Germinal center (tissue), 1 donor: ENCODE measurements around the gene NAV2.
"Not testable (repeated sequence)": the region's sequence is repeated elsewhere in the genome, so short reads cannot be mapped to it uniquely, and the experiment has no call there.

Experiments
- DNase-seq: peaks from one replicate; pipeline ENCODE4 v3.0.0; 2012; ENCODE audit warnings: mixed read lengths, low spot score

The NAV2 gene

DNA sequence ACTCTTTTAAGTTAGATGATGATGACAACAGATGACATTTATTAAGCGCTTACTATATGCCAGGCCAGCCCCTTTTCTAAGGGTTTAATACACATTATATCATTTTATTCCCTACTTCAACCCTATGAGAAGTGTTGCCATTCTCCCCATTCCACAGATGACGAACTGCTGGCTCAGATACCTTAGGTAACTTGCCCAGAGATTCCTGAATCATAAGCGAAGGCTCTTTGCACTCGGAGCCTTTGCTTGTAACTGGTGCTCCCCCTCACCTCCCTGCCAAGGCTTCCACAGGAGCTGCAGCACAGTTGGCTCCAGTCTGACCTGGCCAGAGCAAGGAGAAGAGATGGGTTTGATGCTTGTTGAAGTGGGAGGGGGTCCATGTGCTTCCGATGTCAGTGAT lies 404.7 kb downstream of the NAV2 start:
- DNase-seq: no peak

DNA sequence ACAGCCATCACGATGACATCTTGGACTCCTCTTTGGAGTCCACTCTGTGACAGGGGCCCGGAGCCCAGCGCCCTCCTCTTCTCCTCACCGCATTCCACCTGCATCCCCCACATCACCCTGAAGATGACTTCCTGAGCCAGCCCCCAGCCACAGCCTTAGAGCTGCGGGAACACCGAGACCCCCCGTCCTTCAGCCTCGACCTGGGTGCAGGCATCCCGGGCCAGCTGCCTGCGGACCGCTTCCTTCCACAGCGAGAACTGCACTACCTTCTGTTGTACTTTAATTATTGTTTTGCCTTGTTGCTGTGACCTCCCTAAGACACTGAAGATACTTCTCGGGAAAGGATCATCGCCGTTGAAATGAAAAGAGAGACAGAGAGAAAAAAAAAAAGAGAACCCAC lies 405.6 kb downstream of the NAV2 start:
- no peak for DNase-seq

DNA sequence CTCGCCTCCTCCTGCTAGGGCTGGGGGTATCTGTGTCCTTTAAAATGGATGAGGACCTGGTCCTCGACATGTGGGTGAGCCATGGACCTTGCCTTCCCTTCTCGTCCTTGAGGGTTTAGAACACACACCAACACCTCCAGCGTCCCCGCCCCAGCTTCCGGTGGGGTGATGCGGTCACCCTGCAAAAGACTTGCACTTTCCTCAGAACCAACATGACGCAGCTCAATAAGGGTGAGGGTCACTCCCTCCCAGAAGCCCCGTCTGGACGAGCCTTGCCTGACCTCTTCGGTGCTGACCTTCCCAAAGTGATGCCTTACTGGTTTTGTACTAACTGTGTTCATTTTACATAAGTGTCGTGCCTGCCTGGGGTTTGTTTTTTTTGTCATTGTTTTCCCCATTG lies 406.7 kb downstream of the NAV2 start:
- DNase-seq: no peak

DNA sequence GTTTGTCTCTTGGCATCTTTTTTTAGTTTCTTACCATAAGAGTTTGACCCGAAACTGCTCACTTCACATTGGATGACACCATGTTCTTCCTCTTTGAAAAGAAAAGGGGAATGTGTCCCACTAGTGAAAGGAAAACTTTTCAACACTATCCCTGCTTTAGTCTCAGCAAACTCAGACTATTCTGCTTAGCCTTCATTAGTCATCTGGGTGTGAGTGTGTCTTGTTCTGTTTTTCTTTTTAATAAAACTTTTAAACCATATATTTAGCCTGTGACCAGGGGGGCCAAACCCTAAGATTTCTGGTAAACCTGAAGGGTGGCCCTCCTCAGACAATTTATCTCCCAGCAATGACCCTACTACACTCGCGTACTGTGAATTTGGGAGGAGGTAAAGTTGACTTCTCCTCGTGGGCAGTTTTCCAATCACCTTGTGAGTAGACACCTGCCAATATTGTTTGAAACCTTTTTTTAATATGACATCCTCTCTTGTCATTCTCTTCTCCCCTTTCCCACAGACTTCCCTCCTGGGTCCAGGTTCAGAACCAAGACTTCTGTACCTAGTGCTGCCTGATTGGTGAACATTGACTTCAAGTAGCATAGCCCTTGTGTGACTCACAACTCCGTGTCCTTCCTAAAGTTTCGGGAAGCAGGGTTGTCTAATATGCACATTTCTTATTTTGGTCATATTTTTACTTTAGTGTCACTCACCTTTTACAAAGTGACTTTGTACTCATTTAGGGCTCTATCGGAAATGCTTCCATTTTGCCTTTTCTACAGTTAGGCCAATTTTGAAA lies 407.7 kb downstream of the NAV2 start:
- DNase-seq: no peak

DNA sequence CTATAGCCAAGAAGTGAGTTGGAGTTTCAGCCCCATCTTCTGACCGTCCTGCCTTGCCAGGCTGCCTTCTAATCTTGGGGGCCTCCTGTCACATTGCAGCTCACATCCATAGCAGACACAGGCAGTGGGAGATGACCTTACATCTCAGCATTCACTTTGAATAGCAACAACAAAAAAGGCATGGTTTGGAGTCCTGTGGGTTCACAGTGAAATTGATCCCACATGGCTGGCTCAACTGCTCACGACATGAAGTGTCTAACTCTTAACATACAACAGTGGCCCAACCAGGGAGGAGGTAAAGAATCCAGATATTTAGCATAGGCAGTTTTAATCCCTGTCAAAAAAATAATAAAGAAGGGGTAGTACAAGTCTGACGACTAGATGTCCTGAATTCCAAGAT lies 409.5 kb downstream of the NAV2 start:
- DNase-seq: no peak

DNA sequence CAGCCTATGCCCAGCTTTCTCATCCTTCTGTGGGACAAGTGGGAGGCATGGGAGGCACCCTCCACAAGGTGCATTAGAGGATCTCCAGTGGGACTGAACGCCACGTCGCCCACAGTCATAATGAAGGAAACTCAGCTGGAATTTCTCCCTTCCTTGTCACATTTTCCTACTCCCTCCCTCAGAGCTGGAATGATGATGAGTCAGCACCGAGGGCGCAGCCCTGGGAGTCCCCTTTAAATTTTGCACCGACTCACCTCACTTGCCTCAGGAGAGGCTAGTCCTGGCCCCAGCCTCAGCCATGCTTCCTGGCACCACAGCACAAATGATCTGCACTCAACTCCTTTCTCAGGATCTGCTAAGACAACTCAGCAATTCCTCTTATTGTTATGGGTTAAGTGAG lies 413.3 kb downstream of the NAV2 start:
- DNase-seq: no peak

DNA sequence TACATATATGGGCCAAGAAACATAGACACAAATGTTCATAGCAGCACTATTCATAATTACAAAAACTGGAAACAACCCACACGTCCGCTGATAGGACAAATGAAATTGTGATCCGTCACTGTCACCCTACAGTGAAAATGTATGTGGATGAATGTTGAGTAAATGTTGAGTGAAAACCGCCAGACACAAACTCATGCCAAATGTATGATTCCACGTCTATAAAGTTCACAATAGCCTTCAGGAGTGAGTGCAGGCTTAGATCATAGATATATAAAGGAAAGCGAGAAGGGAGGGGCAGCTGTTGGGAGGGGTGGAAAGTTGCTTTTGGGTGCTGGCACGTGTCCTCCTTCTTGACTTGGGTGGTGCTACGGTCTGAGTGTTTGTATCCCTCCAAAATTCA lies 414.1 kb downstream of the NAV2 start:
- no peak for DNase-seq

DNA sequence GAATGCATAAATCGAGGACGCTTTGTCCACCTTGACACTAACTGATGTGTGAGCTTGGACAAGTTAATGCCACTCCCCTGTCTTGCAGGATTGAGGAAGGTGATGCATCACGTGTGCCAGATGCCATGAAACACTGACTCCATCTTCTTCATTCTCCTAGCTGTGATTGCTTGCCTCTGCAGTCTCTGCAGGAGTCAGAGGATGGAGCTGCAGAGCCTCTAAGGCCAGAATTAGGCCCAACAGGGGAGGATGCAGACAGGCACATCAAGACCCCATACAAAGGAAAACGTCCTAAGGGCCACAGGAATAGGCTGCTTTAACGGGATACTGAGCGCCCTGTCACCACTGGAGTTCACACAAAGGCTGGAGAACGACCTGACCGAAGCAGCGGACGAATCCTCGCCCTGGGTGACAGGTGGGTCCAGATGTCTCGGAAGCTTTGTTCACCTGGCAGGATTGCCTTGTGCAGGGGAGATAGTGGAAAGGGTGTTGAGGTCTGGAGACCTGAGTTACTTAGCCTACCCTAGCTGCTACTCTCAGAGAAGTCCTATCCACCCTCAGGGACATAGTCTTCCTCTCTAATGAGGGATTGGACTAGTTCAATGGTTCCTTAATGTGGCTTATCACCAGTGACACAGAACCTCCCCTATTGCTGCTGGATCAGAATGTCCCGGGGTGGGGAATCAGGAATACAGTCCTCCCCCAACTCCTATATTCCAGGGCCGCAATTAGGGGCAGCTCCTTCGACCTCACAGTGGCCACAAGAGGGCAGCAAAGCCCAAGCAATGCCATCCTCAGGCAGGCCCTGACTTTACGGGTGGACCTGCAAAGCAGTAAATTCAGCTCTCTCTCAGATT lies 415.3 kb downstream of the NAV2 start:
- DNase-seq: peak; percentile 61

DNA sequence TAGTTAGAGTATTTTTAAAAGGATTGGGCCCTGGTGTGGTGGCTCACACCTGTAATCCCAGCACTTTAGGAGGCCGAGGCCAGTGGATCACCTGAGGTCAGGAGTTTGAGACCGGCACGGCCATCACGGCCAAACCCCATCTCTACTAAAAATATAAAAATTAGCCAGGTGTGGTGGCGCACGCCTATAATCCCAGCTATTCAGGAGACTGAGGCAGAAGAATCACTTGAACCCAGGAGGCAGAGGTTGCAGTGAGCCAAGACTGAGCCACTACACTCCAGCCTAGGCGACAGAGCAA lies 415.8 kb downstream of the NAV2 start:
- not testable (repeated sequence) for DNase-seq

DNA sequence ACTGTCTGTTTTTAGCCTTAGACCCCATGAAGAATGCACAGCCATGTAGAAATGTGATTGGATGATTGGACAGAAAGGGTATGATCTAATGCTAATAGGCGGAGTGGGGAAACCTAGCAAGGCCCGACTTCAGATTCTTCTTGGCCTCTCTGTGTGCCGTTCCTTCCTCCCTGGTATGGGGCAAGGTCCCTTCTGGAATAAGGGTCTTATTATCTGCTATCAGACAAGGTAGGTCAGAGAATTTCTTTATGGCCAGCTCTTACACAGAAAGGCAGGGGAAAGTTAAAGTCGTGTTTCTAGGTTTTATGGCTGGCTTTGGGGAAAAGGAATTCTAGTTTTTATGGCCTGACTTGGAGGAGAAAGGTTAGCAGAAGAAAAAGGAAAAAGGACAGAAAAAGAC lies 417.0 kb downstream of the NAV2 start:
- DNase-seq: no peak

DNA sequence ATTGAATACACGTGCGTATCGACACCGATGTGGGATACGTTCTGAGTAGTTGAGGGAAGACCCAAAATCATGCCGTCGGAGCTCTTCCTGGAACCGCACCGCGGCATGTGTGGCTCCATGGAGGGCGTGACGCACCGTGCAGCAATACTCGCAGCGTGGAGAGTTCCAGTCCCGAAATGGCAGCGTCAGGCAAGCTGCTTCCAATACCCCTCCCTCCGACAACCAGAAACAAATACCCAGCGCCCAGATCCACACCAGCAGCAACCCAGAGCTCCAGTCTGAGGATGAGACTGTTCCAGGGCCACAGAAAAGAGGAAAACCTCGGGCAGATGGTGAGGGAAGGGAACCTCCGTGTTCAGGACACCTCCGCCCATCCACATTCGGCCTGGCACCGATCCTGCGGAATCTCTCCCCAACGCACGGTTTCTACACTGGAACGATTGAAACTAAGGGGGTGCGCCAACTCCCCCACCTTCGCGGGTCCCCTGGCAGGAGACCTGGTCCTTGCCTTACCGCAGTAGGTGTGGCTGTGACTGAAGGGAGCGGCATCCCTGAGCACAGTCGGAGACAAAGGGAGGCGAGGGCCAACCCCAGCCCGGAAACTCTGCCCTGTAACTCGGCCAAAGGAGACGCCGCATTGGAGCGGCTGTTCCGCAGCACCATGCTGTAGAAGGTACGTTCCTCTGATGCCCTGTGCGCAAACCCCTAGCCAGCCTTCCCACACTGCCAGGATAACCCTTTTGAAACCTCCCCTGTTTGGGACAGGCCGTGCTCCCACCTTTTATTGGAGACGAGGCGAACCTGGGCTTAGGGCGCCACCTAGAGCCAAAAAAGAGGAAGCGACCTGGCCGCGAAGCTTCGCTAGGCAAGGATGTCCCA lies 419.4 kb downstream of the NAV2 start:
- DNase-seq: peak; percentile 42

DNA sequence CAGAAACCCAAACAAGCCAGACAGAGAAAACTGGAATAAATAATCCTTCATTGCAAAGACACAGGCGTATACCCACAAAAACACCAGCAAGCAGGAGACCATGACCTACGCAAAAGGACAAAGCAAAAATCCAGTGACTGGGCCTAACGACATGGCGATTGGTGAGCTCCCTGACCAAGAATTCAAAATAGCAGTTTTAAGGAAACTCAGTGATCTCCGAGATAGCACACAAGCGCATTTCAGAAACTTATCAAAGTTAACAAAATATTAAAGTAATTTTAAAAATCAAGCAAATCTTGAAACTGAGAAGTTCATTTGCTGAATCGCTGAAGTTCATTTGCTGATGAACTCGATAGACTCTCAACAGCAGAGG lies 420.0 kb downstream of the NAV2 start:
- no peak for DNase-seq

DNA sequence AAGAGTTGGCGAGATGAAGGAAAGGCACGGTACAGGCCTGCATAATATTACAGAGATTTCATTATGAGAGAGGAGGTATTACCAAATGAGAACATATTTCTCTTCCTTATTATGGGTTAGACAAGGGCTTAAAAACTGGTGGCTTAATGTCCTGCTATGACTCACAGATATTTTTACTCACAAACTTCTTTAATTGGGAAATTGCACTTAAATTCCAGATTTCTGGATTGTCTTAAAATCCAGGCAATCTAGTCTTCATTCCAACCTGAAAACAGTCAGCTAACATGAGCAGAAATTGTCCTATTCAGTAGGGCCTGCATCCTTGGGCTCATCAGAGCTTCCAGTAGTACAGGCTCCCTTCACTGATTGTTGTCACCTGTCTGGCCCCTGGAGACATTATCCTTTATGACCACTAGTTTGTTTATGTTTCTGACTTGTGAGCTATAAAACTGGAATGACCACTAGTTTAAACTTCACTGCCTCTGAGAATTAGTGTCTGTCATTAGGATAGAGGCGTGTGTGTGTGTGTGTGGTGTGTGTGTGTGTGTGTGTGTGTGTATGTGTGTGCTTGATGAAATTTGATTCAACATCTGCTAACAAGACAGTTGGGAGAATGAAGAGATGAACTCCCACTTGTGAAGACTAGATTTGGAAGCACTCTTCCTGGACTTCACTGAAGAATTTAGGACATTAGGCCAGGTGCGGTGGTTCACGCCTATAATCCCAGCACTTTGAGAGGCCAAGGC lies 422.5 kb downstream of the NAV2 start:
- no peak for DNase-seq

DNA sequence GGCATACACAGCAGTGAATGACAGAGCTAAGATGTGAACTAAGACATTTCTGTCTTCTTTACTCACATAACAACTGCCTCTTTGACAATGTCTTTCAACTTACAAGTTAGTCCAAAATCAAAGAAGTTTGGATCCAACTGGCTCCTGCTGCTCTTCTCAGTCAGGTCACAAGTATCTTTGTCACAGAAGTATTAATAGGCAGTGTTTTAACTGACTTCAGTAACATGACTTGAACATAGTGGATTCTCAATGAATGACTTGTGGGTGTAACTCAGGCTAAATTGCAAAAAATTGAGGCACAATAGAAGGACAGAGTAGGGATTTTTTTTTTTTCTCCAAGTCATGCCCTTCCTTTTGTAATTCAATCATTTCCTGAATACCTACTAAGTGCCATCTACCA lies 425.0 kb downstream of the NAV2 start:
- DNase-seq: no peak

DNA sequence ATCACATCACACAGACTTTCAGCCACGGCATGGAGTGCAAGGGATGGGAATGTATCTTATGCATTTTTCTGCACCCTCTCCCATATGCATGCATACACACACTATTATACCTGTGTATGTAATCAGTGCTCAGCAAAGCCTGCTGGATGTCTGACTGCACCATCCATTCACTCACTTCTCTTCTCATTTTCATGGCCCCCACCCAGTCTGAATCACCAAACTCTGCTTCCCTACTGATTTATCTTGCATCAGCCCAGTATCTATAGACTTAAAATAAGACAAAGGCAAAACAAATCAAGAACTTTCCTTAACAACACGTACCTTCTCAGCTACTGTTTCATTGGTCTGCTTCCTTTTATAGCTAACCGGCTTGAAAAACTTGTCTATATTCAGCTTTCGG lies 426.1 kb downstream of the NAV2 start:
- no peak for DNase-seq

DNA sequence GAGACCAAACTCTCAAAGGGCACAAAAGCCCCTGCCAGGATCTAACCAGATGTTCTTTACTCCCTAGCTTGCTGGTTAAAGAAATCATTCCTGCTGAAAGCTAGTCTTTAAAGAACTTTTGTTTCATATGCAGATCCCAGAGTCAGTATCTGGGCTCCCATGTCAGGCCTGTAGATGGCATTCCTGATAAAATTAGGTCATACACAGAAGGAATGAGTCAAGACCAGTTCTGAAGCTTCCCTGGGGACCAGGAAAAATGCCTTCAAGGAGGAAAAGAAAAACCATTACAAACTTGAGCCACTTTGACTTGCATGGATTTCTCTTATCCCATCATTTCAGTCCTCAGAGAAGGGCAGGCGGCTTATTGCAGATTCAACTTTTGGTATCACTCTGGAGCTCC lies 441.7 kb downstream of the NAV2 start:
- DNase-seq: no peak

DNA sequence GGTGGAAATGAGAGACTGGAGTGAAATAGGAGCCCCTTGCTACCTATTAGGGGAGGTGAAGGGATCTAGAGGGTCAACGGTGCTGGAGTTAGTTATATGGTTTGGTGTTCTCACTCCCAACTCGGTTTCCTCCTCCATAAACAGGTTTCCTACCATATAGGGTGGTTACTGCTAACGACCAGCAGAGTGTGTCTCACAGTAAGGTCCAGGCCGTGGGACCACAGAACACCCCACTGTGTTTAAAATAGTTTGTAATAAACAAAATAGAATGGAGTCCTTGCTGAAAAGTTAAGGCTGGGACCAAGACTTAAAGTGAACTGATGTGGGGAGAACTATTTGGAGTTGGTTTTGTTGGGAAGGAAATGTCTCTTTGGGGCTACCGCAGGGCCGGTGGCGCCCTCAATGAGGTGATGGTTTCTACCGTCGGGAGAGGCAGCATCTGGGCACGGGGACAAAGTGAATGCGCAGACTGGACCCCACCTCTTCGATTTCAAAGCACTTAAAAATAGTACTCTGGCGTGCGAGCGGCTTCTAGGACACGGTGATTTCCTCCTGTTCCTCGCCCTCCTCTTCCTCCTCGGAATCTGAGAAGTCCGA lies 443.1 kb downstream of the NAV2 start:
- DNase-seq: no peak

DNA sequence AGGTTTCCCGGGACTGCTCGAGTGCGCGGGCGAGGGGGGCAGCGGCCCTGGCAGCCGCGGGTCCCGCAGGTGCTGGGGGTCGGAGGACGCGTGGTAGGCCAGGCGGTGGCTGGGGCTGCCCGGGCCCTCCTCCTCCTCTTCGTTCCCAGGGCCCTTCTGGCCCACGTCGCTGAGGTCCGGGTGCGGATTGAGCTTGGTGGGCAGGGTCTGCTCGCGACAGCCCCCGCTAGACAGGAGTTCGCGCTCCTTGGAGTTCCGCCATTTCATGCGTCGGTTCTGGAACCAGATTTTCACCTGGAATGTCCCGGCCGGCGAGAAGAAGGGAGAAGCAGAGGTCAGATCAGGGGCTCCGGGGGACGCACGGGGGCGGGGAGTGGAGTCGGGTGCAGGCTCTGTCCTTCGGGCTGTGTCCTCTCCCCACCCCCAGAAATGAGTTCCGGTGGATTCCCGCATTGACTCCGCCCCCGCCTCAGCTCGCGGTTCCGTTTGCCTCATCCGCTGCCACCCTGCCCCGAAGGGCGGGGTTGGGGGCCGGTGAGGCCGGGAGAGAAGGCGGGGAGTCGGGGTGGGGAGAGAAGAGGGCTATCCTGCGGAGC lies 443.7 kb downstream of the NAV2 start:
- peak; percentile 43 for DNase-seq

DNA sequence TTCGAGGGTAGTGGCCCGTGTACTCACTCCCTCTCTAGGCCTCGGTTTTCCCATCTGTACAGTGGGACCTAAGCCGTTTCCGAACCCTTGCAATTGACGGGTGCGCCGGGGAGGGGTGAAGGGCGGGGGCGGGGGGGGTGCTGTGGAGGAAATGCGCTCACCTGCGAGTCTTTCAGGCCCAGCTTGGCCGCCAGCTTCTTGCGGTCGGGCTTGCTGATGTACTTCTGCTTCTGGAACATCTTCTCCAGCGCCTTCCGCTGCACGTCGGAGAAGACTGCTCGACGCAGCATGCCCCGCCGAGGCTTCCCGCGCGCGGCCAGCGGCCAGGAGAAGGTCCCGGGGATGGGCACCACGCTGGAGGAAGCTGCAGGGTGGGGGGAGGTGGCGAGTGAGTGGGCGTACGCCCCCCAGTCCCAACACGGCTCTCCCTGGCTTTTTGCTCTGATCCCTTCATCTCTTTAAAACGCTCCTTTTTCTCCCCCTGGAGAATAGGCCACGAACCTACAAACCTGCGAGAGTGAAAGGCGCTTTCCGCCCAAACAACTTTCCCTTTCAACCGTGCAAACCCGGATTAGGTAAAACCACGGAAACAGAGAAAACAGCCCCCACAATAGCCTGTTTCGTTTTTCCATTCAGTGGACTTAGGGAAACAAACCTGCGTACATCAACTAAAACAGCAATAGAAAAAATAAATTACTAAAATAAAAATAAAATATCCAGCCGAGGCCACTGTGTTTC lies 444.4 kb downstream of the NAV2 start:
- peak; percentile 50 for DNase-seq

DNA sequence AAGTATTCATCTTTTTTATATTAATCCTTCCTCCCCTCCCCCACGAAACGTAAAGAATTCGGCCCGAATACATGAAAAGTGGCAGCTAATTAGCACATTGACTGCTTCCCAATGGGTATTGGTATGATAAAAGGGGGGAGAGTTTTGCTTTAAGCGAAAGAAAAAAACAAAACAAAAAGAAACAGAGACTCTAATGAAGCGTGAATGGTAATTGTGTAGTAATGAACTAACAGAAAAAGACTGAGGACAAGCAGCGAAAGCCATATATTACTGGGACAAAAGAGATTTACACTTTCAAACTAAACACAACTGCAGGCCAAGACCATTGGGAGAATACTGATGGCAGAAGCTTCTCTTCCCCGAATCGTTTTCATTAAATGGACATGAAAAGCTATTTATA lies 445.1 kb downstream of the NAV2 start:
- no peak for DNase-seq
